ENCODE data around the gene SQOR. TPM values are rescaled to one million over a fixed set of nuclear protein-coding genes. Genes with fewer than 3 reads are reported as not detected.

SQOR gene
- polyA plus RNA-seq, 2 of the 4 experiments (the other 2 are of a cell fraction), result 33.8 to 71.7 TPM

DNA sequence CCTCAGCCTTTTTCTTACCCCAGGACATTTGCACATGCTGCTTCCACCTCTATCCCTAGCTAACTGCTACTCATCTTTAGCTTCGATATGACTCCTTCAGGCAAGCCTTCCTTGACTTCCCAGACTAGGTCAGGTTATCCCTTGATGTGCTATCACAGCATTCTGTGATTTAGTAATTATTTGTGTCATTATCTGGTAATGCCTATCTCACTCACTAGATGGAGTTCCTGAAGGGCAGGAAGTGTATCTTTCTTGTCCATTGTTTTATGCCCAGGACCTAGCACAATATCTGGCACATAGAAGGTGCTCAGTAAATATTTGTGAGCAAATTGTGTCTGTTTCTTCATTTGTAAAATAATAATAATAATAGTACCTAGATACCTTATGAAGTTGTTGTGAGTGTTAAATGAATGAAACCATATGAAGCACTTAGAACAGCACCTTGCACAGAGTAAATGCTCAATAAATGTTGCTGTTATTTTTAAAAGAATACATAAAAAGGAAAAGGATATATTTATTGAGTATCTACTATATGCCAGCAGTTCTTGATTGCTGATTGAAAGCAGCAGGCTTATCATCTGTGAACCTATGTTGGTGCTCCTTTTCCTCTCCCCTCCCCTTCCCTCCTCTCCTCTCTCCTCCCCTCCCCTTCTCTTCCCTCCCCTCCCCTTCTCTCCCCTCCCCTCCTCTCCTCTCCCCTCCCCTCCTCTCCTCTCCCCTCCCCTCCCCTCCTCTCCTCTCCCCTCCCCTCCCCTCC is 31.5 kb downstream of the SQOR start:
- DNase-seq (ENCODE audit: low read depth in 1 of 2, low spot score in 1 of 2) (no peak), FAIRE-seq (no peak), ATAC-seq (peak in 1 of 2 experiments; percentile 53; a peak in 2 of 6 replicates)
- POLR2A ChIA-PET, result no interaction called here
- Histone ChIP-seq H3K27ac (no peak overlapping the region), H3K4me2 (no peak overlapping the region), H3K9me3 (no peaks in the 10 kb centered on the region), H3K4me3 (no peak overlapping the region), H3K4me1 (no peaks in the 10 kb centered on the region)
- CTCF ChIA-PET, result no interaction called here
- 85% methylated on average over 1 of the region's 1 CpG for WGBS (ENCODE audit: missing lambda C conversion rate)
- TF ChIP-seq, protein P1, sequence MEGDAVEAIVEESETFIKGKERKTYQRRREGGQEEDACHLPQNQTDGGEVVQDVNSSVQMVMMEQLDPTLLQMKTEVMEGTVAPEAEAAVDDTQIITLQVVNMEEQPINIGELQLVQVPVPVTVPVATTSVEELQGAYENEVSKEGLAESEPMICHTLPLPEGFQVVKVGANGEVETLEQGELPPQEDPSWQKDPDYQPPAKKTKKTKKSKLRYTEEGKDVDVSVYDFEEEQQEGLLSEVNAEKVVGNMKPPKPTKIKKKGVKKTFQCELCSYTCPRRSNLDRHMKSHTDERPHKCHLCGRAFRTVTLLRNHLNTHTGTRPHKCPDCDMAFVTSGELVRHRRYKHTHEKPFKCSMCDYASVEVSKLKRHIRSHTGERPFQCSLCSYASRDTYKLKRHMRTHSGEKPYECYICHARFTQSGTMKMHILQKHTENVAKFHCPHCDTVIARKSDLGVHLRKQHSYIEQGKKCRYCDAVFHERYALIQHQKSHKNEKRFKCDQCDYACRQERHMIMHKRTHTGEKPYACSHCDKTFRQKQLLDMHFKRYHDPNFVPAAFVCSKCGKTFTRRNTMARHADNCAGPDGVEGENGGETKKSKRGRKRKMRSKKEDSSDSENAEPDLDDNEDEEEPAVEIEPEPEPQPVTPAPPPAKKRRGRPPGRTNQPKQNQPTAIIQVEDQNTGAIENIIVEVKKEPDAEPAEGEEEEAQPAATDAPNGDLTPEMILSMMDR (IDR thresholded peaks at IDR 0.05), result 0 out of 3 replicates have a peak, but pooled peaks have one; percentile 4
- no peak for TF ChIP-seq HDAC2 (IDR thresholded peaks at IDR 0.05)

- no peak overlapping the region for H3K4me3 ChIP-seq
- FAIRE-seq, result no peak
- ChIA-PET CTCF (no interaction called here), POLR2A (no interaction called here)
- H3K27ac ChIP-seq, result no peak overlapping the region
- no peaks in the 10 kb centered on the region for H3K9me3 ChIP-seq
- H3K4me1 ChIP-seq, result no peaks in the 10 kb centered on the region
- WGBS (ENCODE audit: missing lambda C conversion rate), result 95% methylated on average over 2 of the region's 2 CpGs
- no peak for ATAC-seq
- TF ChIP-seq, protein P2, sequence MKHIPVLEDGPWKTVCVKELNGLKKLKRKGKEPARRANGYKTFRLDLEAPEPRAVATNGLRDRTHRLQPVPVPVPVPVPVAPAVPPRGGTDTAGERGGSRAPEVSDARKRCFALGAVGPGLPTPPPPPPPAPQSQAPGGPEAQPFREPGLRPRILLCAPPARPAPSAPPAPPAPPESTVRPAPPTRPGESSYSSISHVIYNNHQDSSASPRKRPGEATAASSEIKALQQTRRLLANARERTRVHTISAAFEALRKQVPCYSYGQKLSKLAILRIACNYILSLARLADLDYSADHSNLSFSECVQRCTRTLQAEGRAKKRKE (CRISPR knock-in tag; IDR thresholded peaks at IDR 0.05; ENCODE audit: low read depth), result no peak
- TF ChIP-seq SMC3 (IDR thresholded peaks at IDR 0.05), result no peak
- TF ChIP-seq ZC3H11A (IDR thresholded peaks at IDR 0.05), result no peak
- no peak for TF ChIP-seq NPAS2 (CRISPR knock-in tag; IDR thresholded peaks at IDR 0.05; ENCODE audit: borderline replicate concordance)
- no peak for TF ChIP-seq FOXS1 (CRISPR knock-in tag; IDR thresholded peaks at IDR 0.05)
- TF ChIP-seq SREBF2 (IDR thresholded peaks at IDR 0.05), result no peak
- no peak overlapping the region for H3K4me2 ChIP-seq
- no peak for DNase-seq (ENCODE audit: low read depth in 1 of 2, low spot score in 1 of 2)
These were observed 32.2 kb downstream of the SQOR start for GRCh38 chr15:45667002-45667401.

DNA sequence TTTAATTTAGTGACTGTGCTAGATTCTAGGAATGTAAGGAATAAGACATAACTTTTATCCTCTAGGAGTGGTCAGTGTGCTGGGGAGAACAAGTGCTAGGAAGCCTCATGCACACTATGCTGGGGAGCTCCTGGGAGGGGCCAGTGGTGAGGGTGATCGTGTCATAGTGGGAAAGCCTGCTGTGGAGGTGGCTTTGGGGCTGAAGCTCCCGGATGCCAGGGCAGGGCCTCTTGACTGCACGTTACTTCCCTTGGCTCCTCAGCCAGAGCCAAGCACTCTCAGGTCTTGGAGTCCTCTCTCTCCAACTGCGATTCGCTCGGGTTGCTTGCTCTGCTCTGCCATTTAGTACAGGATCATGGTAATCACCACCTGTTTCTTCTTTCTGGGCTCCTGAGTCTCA is 33.6 kb downstream of the SQOR start:
- ChIA-PET CTCF (no interaction called here), POLR2A (no interaction called here)
- WGBS (ENCODE audit: missing lambda C conversion rate), result 94% methylated on average over 5 of the region's 6 CpGs
- no peak overlapping the region for H3K27ac ChIP-seq
- TF ChIP-seq NR3C1 (IDR thresholded peaks at IDR 0.05), result no peak
- TF ChIP-seq MYC (IDR thresholded peaks at IDR 0.05; ENCODE audit: borderline replicate concordance, low read length), result no peak
- TF ChIP-seq ZC3H11A (IDR thresholded peaks at IDR 0.05), result no peak
- TF ChIP-seq CBX8 (IDR thresholded peaks at IDR 0.05), result no peak
- TF ChIP-seq HOXB13 (CRISPR knock-in tag; IDR thresholded peaks at IDR 0.05; ENCODE audit: low read depth), result no peak
- TF ChIP-seq E2F6 (IDR thresholded peaks at IDR 0.05; ENCODE audit: borderline replicate concordance, low read depth), result no peak
- TF ChIP-seq RARB (CRISPR knock-in tag; IDR thresholded peaks at IDR 0.05), result no peak
- TF ChIP-seq EHF (CRISPR knock-in tag; IDR thresholded peaks at IDR 0.05), result no peak
- TF ChIP-seq HDAC2 (IDR thresholded peaks at IDR 0.05), result no peak
- TF ChIP-seq RNF2 (IDR thresholded peaks at IDR 0.05; ENCODE audit: borderline replicate concordance, low read depth), result no peak
- TF ChIP-seq MAZ (IDR thresholded peaks at IDR 0.05; ENCODE audit: borderline replicate concordance, low read depth, low read length), result no peak
- no peak for TF ChIP-seq POLR2AphosphoS2 (conservative IDR thresholded peaks at IDR 0.05; ENCODE audit: low read length)
- TF ChIP-seq, protein P3, sequence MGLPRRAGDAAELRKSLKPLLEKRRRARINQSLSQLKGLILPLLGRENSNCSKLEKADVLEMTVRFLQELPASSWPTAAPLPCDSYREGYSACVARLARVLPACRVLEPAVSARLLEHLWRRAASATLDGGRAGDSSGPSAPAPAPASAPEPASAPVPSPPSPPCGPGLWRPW (IDR thresholded peaks at IDR 0.05), result no peak
- no peak for TF ChIP-seq NPAS2 (CRISPR knock-in tag; IDR thresholded peaks at IDR 0.05; ENCODE audit: borderline replicate concordance)
- TF ChIP-seq, protein P4, sequence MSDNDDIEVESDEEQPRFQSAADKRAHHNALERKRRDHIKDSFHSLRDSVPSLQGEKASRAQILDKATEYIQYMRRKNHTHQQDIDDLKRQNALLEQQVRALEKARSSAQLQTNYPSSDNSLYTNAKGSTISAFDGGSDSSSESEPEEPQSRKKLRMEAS (IDR thresholded peaks at IDR 0.05), result no peak
- ATAC-seq (no peak), FAIRE-seq (no peak), DNase-seq (ENCODE audit: low read depth in 1 of 2, low spot score in 1 of 2) (no peak)
- H3K9me3 ChIP-seq, result no peaks in the 10 kb centered on the region
- no peaks in the 10 kb centered on the region for H3K4me1 ChIP-seq
- no peak overlapping the region for H3K4me2 ChIP-seq
- no peak overlapping the region for H3K4me3 ChIP-seq
